Esophagus muscularis mucosa (tissue), 4 donors: Measurements from ENCODE around the gene DXO. TPM values are rescaled to one million over a fixed set of nuclear protein-coding genes. Genes with fewer than 3 reads are reported as not detected.

Experiments
- DNase-seq: peaks from one replicate; pipeline ENCODE4 v3.0.0-alpha.2; 2017; ENCODE audit errors: extremely low spot score
- H3K27ac ChIP-seq, 4 donors: fragments of 200-600 bp; sonication (generic); replicated peaks in 1 of 4; 1 replicate in 3 of 4; 2 replicates in 1 of 4; pipeline ENCODE4 v1.5.1; 2016 to 2019; ENCODE audit warnings: mild to moderate bottlenecking in 1 of 4
- H3K27me3 ChIP-seq, 4 donors: fragments of 200-600 bp; sonication (generic); one replicate each; pipeline versions ENCODE4 v1.5.1 to v1.6.0; 2016 to 2019
- H3K36me3 ChIP-seq, 4 donors: fragments of 200-600 bp; sonication (generic); one replicate each; pipeline ENCODE4 v1.5.1; 2016 to 2019
- H3K4me1 ChIP-seq, 4 donors: fragments of 200-600 bp; sonication (generic); one replicate each; pipeline ENCODE4 v1.5.1; 2016 to 2019
- H3K4me3 ChIP-seq, 4 donors: fragments of 200-600 bp; sonication (generic); 1 replicate in 2 of 4; 2 replicates in 2 of 4; pipeline ENCODE4 v1.5.1; 2016 to 2019; ENCODE audit warnings: mild to moderate bottlenecking in 4 of 4, moderate library complexity in 1 of 4
- H3K9me3 ChIP-seq, 4 donors: fragments of 200-600 bp; sonication (generic); 1 replicate in 3 of 4; 2 replicates in 1 of 4; pipeline ENCODE4 v1.5.1; 2016 to 2019
- EP300 ChIP-seq: sonication (generic); formaldehyde crosslinking; IDR thresholded peaks from one replicate; pipeline ENCODE4 v1.6.1; 2017; ENCODE audit warnings: antibody characterized with exemption
- POLR2A ChIP-seq: fragments of 450-650 bp; IDR thresholded peaks from one replicate; pipeline ENCODE4 v1.6.1; 2017; ENCODE audit warnings: antibody characterized with exemption, moderate library complexity, mild to moderate bottlenecking, low read depth
- POLR2AphosphoS5 ChIP-seq, 2 donors: sonication (generic); formaldehyde crosslinking; IDR thresholded peaks; one replicate each; pipeline ENCODE4 v1.6.1; 2017; ENCODE audit warnings: antibody characterized with exemption in 2 of 2
- WGBS: methylation state at CpG from one replicate; pipeline ENCODE4 v1.1.5; 2018; 5-methylcytosine and 5-hydroxymethylcytosine counted together
- intact Hi-C: fragments of 100-400 bp; cut with DNase I; formaldehyde crosslinking; loops from one replicate; pipeline ENCODE4 v1.15.1; 2023
- total RNA-seq, 4 donors: library from RNA; depleted of rRNA; stranded (reverse); fragments of >200 nt; gene quantifications; one replicate each; pipeline versions ENCODE4 v1.1.0 to v1.2.1, GENCODE V29; 2016
- TF ChIP-seq, protein P1 (sequence below), 3 experiments: fragments of 200-600 bp in 2 of 3; fragments of 450-650 bp in 1 of 3; sonication (generic) in 2 of 3; IDR thresholded peaks; one replicate each; pipeline ENCODE4 v1.5.1; 2017 to 2019; ENCODE audit warnings: antibody characterized with exemption in 3 of 3, mild to moderate bottlenecking in 2 of 3, moderate library complexity in 1 of 3

DXO gene
- total RNA-seq, 4 donors from 2014 or later: 12.9 to 18.4 (median 15.9) TPM

DNA sequence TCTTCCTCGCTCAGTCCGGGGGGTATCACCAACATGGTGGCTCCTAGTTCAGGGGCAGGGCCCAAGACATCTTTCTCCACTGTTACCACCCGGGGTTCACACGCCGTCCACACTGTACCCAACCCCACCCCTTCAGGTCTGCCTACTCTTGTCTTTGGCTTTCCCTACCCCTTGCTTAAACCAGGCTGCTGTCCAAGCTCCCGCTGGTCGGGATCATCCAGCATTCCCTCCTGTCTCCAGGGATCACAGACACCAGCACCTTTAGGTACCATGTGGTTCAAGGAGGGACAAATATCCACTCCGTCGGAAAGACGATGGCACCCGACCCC, 13.6 kb downstream of the DXO start:
- WGBS: 12% methylated on average over 11 of the region's 11 CpGs
- peaks cover 53 to 76% (median 69%) of the 10 kb centered on the region in 4 donors for H3K36me3 ChIP-seq

DNA sequence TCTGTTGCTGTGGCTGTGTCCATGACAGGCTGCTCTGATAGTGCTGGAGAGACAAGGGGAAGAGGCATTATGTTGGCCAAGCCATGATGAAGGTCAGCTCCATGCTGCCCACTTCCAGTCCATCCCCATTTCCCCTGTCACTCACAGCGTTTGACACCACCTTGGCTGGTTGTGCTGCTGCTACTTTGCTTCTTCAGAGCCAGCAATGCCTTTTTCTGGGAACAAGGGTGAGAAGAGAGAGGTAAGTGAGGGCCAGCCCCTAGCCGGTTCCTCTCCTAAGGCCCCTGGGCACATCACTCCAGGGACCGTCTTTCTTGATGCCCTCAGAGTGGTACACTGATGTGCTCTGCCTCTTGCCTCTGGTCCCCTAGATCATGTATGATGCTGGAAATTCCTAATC, 15.1 kb downstream of the DXO start:
- Histone ChIP-seq H3K4me3 (no peak overlapping the region), H3K36me3 (peaks cover 45 to 75% (median 68%) of the 10 kb centered on the region in 4 donors), H3K9me3 (no peaks in the 10 kb centered on the region), H3K4me1 (peaks cover 20 to 46% (median 34%) of the 10 kb centered on the region in 4 donors), H3K27ac (no peak overlapping the region), H3K27me3 (no peaks in the 10 kb centered on the region)
- TF ChIP-seq EP300 (no peak), POLR2A (no peak), POLR2AphosphoS5 (IDR thresholded peaks at IDR 0.05) (no peak)
- TF ChIP-seq, protein P1, sequence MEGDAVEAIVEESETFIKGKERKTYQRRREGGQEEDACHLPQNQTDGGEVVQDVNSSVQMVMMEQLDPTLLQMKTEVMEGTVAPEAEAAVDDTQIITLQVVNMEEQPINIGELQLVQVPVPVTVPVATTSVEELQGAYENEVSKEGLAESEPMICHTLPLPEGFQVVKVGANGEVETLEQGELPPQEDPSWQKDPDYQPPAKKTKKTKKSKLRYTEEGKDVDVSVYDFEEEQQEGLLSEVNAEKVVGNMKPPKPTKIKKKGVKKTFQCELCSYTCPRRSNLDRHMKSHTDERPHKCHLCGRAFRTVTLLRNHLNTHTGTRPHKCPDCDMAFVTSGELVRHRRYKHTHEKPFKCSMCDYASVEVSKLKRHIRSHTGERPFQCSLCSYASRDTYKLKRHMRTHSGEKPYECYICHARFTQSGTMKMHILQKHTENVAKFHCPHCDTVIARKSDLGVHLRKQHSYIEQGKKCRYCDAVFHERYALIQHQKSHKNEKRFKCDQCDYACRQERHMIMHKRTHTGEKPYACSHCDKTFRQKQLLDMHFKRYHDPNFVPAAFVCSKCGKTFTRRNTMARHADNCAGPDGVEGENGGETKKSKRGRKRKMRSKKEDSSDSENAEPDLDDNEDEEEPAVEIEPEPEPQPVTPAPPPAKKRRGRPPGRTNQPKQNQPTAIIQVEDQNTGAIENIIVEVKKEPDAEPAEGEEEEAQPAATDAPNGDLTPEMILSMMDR (IDR thresholded peaks at IDR 0.05): no peak
- intact Hi-C loops: no loop called here
- 96% methylated on average over 3 of the region's 3 CpGs for WGBS
- no peak for DNase-seq

More for the DNA sequence above, 13.6 kb downstream of the DXO start:
- Histone ChIP-seq H3K27ac (peak overlapping the region; percentile 83 to 89 (median 86)), H3K27me3 (no peaks in the 10 kb centered on the region), H3K4me1 (peaks cover 20 to 40% (median 28%) of the 10 kb centered on the region in 4 donors), H3K4me3 (peak overlapping the region; percentile 70 to 96 (median 84)), H3K9me3 (no peaks in the 10 kb centered on the region)
- no peak for DNase-seq
- intact Hi-C loops: no loop called here
- TF ChIP-seq, protein P1 (IDR thresholded peaks at IDR 0.05): no peak
- TF ChIP-seq POLR2AphosphoS5 (IDR thresholded peaks at IDR 0.05) (no peak), POLR2A (no peak), EP300 (no peak)

DNA sequence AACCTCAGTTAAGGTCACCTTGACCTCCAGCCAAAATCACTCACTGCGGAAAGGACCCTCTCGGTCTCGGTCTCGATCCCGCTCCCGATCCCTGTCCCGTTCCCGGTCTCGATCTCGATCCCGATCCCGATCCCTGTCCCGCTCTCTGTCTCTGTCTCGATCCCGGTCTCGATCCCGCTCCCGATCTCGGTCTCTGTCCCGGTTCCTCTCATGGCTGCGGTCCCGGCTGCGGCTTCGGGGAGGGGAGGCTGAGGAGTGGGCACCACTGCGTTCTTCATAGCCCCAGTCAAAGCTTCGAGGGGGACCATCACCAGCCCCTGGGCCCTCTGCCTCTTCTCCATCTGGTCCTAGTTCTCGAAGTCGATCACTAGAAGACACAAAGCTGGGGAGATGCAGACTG, 17.4 kb downstream of the DXO start:
- H3K4me3 ChIP-seq: no peak overlapping the region
- H3K36me3 ChIP-seq: peaks cover 40 to 71% (median 60%) of the 10 kb centered on the region in 4 donors
- intact Hi-C loops: loop anchor here (5.0 kb wide), 1 partner anchor 57 kb away; the partner anchor contains the start of gene EHMT2
- WGBS: 97% methylated on average over 28 of the region's 28 CpGs
- TF ChIP-seq POLR2A (no peak), POLR2AphosphoS5 (IDR thresholded peaks at IDR 0.05) (no peak), EP300 (no peak)
- TF ChIP-seq, protein P1 (IDR thresholded peaks at IDR 0.05): no peak
- peaks cover 14 to 31% (median 26%) of the 10 kb centered on the region in 4 donors for H3K4me1 ChIP-seq
- no peak for DNase-seq
- H3K27me3 ChIP-seq: no peaks in the 10 kb centered on the region
- H3K27ac ChIP-seq: no peak overlapping the region
- H3K9me3 ChIP-seq: no peaks in the 10 kb centered on the region

DNA sequence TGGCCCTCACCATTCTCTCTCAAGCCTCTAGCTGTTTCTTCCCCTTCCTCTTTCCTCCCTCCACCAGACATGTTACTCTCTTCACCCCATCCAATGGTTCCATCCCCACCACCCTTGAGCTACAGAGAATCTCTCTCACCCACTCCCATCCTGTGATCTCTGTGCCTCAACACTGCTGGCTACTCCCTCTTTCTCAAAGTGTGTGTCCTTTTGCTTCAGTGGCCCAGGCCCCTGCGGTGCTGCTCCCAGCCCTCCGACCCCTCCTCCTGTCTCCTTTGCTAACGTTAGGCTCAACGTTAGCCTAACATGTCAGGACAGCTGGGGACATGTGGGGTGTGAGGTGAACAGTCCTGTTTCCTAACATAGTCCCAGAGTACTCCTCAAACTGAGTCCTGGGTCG, 19.0 kb downstream of the DXO start:
- Histone ChIP-seq H3K9me3 (no peaks in the 10 kb centered on the region), H3K27ac (peak overlapping the region; percentile 18 to 60 (median 36)), H3K4me3 (no peak overlapping the region), H3K4me1 (peaks cover 5 to 21% (median 17%) of the 10 kb centered on the region in 4 donors), H3K36me3 (peaks cover 40 to 71% (median 60%) of the 10 kb centered on the region in 4 donors), H3K27me3 (no peaks in the 10 kb centered on the region)
- no peak for DNase-seq
- WGBS: 65% methylated on average over 5 of the region's 5 CpGs
- intact Hi-C loops: loop anchor here (5.0 kb wide), 1 partner anchor 56 kb away; the partner anchor contains the start of gene EHMT2
- TF ChIP-seq POLR2AphosphoS5 (IDR thresholded peaks at IDR 0.05) (no peak), POLR2A (no peak), EP300 (no peak)
- TF ChIP-seq, protein P1 (IDR thresholded peaks at IDR 0.05): no peak
